NCI-H2081 (cell line): ENCODE measurements around the gene SGK2.
"Not testable (repeated sequence)": the region's sequence is repeated elsewhere in the genome, so short reads cannot be mapped to it uniquely, and the experiment has no call there.

Experiments used
- DNase-seq, 2 experiments: peaks; one replicate each; lab custom pipeline; 2025; lab: John Stamatoyannopoulos, UW

The SGK2 gene

DNA sequence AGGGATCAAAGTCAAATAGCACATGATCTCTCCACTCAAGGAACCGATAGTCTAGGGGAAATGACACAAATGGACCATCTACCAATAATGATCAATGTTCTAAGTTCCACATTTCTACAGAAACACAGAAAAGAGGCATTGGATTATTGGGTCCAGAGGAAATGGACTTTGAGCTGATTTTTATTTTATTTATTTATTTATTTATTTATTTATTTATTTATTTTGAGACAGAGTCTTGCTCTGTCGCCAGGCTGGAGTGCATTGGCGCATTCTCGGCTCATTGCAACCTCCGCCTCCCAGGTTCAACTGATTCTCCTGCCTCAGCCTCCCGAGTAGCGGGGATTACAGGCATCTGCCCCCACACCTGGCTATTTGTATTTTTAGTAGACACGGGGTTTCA lies 43.1 kb downstream of the SGK2 start:
- DNase-seq = not testable (repeated sequence)

DNA sequence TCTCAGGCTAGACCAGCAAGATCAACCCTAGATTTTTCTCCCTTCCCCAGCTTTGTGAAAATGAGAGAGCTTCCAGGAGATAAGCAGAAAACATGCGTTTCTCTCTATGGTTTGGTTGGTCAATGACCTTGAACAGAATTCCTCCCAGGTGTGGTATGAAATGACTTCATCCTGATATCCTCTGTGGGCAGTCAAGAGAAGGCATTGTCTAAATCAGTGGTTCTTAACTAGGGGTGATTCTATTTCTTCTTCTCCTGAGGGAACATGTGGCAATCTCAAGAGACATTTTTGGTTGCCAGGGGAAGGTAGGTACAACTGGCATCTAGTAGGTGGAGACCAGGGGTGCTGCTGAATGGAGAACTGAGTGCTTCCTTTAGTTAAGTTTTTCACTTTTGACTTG lies 44.3 kb downstream of the SGK2 start:
- no peak for DNase-seq

DNA sequence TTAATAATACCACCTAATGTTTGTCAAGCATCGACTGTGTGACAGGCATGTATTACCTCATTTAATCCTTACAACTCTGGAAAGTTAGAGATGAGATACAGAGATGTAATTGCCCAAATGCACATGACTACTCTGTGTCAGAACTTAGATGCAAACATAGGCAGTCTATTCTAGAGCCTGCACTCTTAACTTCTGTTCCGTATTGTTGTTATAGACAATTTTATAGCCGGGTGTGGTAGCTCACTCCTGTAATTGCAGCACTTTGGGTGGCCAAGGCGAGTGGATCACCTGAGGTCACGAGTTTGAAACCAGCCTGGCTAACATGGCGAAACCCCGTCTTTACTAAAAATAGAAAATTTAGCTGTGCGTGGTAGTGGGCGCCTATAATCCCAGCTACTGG lies 46.9 kb downstream of the SGK2 start:
- DNase-seq = no peak

DNA sequence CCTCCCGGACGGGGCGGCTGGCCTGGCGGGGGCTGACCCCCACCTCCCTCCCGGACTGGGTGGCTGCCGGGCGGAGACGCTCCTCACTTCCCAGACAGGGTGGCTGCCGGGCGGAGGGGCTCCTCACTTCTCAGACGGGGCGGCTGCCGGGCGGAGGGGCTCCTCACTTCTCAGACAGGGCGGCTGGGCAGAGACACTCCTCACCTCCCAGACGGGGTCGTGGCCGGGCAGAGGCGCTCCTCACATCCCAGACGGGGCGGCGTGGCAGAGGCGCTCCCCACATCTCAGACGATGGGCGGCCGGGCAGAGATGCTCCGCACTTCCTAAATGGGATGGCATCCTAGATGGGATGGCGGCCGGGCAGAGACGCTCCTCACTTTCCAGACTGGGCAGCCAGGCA lies 48.5 kb downstream of the SGK2 start:
- DNase-seq = not testable (repeated sequence)

DNA sequence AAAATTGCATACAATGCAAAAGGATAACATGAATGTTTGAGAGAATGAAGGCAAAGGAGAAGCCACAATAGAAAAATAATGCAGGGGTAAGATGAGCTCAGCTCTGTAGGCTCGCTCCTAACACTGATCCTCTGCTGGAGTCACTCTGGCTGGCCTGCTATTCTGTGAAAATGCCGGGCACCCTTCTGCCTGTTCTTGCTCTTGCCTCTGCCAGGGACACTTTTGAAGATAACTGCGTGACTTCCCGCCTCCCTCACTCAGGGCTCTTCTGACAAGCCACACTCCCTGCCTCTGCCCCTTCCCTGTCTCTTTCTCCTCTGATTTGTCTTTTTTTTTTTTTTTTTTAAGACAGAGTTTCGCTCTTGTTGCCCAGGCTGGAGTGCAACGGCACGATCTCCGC lies 72.8 kb downstream of the SGK2 start:
- no peak for DNase-seq
